HG03045 (cell line): ENCODE data around the gene WRAP73.

Experiments
- ATAC-seq: cut with Tn5 transposase; IDR thresholded peaks from one replicate; pipeline ENCODE4 v1.9.1; 2021; ENCODE audit warnings: mild to moderate bottlenecking, moderate library complexity; ENCODE audit not compliant: unreplicated experiment

WRAP73 gene

DNA sequence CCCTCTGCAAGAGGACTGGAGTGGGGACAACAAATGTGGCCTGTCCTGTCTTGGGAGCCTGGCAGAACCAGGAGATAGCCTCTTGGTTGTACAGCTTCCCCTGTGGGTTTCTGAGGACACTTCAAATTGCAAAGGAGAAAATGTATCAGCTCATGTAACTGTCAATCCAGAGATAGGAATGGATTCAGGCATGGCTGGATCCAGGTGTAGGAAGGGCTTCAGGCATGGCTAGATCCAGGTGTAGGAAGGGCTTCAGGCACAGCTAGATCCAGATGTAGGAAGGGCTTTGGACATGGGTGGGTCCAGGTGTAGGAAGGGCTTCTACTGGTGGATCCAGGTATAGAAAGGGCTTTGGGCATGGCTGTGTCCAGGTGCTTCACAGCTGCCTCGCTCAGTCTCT is 33.3 kb upstream of the WRAP73 start:
- no peak for ATAC-seq

DNA sequence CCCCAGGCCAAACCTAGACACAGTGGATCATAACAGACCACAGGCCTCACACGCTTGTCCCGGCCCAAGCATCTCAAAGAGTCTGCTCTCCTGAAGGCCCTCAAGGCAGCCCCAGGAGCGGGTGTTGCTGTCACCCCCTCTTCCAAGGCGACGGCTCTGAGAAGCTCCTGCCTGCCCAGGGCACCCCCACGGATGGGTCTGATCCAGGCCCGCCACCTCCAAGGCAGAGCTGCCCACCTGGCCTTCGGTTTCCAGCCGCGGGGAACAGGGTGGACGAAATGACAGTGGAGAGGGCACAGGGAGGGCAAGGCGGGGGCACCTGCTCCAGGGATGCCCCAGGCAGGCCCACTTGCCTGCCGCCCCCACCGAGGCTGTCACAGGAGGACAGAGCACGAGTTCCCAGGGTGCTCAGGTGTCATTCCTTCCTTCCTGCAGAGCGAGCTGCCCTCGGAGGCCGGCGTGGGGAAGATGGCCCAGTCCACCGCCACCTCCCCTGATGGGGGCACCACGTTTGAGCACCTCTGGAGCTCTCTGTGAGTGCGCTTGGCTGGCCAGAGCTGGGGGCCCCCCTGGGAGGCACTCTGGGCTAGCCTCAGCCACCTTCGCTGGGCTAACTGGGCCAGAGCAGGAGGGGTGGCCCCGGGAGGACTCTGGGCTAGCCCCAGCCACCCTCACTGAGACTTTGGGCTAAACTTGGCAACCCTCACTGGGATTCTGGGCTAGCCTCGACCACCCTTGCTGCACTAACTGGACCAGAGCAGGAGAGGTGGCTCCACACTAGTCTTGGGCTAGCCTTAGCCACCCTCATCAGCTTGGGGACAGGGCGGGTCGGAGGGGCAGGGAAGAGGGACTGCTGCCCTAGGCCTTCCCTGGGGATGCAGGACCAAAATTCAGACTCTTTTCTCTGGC is 32.2 kb upstream of the WRAP73 start:
- no peak for ATAC-seq

DNA sequence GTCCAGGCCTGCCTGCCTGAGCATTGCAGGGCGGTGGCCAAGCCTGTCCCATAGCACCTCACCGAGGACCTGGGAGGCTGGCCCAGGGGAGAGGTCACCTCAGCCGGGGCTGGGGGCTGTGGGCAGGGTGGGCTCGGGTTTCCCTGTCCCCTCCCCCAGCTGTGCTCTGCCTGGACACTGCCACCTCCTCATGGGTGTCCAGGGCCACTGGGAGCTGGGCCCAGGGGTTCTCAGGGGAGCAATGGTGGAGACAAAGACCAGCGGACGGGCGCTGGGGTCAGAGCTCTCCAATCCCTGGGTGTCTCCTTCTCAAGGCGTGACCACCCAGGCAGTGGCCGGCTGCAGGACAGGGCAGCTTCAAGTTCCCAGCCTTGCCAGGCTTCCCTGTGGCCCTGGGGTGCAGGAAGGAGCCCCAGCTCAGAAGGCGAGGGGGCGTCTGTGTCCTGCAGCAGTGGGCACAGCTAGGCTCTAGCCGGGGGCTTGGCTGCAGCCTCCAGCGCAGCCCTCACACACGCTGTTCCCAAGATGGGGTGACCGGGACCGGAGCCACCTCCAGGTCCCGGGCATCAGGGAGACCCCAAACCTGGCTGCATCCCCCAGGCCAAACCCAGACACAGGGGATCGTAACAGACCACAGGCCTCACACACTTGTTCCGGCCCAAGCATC is 31.5 kb upstream of the WRAP73 start:
- no peak for ATAC-seq

DNA sequence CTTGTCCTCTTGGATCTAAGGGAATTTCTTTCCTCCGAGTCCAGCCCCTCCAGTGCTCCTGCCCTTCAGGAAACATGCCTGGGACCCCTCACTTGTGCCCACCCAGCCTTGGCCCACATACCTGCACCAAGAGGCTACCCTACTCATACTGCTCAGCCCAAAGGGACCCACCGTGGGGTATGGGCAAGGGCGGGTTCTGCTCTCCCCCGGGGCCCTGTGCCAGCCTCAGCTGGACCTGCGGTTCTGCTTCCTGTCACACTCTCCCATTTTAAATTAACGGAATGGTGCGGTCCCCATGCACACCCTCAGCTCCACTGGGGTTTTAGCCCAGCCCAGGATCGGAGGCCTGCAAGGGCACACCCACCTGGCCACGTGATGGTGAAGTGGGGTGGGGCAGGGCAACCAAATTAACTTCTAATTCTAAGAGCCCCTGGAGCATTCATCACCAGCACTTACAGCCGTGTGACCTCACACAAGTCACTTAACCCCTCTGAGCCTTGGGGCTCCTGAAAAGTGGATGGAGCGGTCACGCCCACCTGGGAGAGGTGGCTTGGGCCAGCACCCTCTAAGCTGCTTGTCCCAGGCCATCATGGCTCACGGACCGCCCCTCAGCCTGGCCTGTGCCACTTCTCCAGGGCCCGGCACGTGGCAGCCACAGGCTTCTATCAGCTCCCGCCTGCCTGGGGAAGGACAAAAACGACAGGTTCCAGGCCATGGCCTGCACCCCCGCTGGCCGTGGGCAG is 30.8 kb upstream of the WRAP73 start:
- ATAC-seq = no peak

DNA sequence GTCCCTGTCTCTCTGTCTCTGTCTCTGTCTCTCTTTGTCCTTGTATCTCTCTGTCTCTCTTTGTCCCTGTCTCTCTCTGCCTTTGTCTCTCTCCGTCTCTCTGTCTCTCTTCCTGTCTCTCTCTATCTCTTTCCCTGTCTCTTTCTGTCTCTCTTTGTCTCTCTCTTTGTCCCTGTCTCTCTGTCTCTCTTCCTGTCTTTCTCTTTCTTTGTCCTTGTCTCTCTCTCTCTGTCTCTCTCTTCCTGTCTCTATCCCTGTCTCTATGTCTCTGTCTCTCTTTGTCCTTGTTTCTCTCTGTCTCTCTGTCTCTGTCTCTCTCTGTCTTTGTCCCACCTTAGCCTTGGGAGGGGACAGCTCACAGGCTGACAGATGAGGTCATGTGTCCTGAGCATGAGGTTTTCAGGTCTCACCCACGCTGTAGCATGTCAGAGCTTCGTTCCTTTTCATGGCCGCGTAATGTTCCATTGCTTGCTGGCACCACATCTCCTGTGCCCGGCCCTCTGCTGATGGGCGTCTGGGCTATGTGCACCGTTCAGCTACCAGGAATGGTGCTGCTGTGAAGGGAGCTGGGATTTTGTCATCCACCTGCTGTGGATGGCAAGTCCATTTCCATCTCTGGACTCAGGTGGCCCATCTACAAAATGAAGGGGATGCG is 30.0 kb upstream of the WRAP73 start:
- ATAC-seq = no peak

DNA sequence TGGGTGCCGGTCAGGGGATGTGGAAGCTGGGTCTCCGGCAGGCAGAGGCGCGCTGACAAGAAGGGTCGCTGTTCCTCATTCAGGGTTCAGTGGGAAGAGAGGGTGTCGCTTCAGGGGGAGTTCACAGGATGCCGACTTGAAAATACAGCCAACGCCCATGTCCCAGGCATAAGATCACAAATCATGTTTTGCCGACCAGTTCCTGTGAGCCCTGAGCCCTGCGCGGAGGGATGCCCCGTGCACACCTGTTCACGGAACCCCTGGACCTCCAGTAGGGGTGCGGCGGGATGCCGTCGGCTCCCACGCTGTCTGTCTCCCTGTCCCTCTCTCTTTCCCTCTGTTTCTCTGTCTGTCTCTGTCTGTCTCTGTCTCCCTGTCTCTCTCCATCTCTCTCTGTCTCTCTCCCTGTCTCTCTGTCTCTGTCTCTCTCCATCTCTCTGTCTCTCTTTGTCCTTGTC is 29.2 kb upstream of the WRAP73 start:
- no peak for ATAC-seq

DNA sequence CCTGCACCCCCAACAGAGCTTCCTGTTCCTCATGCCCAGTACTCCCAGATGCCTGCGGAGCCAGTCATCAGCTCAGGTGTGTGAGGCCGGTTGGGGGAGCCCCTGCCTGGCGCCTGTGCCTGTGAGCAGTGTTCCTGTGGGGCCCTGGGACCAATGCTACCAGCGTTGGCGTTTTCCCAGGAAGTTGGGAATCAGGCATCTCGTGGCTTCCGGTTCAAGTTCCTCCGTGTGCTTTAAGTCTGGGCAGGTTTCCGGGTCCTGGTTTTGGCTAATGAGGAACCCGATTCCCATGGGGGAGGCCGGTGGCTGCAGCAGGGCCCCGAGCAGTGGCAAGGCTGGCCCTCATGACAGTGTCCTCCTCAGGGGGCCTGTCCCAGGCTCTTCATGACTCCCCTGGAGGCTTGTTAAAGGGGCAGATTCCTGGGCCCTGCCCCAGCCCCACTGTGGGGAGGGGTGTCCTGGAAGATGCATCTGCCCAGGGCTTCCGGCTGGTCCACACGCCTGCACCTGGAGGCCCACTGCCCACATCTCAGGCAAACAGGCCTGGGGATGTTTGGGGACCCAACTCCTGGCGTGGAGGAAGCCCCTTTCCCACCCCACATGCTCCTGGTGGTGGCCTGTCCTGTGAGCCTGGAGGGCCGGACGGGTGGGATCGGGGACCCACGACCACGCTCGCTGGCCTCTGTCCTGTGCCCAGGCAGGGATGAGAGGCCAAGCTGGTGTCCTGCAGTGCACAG is 28.6 kb upstream of the WRAP73 start:
- ATAC-seq = no peak

DNA sequence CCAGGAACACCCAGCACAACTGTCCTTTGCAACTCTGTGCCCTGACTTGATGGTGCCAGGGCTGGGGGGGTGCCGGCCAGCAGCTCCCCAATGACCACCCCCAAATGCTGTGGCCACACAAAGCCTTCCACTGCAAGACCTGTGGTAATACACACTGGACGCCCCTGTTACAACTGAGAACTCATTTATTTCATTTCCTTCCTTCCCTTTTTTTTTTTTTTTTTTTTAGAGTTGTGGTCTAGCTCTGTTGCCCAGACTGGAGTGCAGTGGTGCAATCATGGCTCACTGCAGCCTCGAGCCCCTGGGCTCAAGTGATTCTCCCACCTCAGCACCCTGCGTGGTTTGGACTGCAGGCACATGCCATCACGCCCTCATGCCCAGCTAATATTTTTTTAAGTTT is 27.6 kb upstream of the WRAP73 start:
- ATAC-seq = no peak

DNA sequence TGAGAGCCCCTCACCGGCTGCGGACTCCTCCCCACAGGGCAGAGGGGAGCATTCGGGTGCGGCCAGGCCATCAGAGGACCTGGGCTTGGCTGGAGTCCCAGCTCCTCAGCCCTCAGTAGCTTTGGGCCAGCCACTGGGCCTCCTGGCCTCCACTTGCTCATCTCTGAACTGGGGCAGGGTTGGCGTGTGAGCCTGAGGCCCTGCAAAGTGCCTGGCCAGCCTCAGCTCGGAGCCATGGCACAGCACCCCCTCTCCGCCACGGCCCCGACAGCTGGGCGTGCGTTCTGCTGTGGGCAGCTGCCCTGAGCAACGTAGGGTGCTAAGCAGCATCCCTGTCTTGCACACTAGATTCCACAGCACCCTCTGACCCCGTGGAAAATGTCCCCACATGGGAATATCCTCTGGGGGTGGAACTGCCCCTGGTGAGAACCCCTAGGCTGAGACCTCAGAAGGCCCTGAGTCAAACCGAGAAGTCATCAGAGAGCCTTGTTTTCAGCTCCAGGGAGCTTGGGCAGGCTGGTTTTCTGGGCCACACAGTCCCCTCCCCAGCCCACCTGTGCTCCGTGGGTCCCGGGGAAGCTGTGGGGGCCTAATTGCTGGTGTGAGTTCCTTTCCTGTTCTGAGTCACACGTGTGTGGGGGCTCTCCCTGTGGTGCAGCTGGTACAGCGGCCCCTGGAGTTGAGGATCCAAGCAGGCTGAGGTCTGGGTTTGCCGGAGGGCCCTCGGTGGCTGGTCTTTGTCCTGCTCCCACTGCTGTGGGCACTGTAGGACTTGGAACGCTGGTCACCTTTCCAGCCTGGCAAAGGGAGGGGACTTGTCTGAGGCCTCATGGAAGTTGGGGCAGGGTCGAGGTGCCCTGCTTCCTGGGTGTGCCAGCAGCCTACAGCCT is 26.9 kb upstream of the WRAP73 start:
- ATAC-seq = peak; percentile 64

DNA sequence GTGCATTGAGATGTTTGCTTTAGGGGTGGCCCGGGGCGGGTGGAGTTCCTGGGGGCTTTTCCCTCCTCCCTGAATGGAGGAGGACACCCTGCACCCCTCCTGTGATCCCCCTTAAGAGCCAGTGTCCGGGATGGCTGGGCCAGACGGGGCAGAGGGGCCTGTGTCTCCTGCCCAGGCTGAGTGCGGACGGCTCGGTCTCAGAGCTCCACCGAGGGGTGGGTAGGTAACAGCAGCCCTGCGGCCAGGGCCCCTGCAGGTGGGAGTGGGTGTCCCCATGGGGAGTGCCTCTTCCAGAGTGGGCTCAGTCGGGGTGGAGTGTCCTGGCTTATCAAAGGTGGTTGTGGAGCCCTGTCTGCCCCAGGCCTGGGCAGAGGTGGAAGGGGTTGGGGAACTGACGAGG is 25.5 kb upstream of the WRAP73 start:
- ATAC-seq = no peak

DNA sequence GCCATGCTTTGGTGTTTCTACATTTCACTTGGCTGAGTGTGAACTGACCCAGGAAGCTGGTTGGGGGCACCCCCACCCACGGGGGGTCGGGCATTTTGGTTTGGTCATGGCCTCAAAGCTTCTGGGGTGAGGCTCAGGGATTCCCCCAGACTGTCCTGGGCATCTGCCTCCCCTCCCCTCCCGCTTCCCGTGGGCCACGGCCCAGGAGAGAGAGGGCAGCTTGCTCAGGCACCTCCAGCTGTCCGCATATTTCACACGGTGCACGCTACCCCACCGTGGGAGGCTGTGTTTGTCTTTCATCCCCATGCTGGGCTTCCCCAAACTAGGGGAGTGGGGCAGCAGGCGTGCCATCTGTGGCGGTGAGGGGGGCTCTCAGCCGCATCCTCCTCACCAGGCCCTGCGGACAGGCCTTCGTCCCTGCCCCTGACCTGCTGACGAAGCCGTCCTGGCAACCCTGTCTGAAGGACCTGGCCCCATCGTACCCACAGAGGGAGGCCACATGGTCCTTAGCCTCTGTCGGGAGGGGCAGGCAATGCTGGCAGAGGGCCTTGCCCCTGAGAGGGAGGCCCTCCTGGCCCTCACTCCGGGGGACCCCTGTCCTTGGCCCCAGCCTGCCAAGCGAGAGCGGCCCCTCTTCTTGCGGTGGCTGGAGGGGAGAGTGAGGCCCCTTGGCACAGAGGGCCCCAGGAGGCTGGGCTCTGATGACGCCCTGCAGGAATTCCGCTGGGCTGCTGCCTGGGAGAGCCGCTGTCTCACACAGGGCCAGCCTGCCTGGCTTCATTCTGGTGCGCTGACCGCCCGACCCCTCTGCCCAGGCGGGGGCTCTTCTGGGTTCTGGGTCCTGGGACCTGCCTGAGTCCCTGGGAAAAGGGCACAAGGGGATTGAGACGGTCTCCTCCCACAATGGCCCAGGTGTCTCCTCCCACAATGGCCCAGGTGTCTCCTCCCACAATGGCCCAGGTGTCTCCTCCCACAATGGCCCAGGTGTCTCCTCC is 24.5 kb upstream of the WRAP73 start:
- no peak for ATAC-seq

DNA sequence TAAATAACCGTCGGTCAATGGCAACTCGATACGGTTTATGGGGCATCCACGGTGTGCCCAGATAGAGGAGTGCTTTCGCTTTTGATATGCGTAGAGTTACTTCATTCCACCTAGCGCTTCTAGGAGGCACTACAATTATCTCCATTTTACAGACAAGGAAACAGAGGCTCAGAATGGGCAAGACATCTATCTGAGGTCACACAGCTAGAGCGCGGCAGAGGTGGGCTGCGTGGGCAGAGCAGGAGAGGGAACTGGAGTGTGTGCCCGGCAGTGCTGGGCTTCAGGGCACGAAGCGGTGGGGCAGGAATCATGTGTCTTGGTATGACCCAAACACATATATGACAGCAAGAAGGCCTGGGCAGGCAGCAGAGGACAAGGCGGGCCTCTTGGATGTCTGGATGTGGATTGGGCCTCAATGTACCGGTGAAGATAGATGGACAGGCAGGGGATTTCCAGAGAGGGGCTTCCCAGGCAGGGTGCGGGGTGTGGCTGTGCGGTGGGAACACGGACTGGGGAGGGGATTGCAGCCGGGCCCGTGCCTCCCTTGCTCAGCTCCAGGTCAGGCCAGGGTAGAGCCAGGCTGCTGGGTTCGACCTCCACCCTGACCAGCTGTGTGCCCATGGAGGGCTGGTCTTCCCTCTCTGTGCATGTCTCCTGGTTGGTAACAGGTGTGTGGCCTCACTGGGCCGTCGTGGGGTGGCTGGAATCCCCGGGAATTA is 23.6 kb upstream of the WRAP73 start:
- no peak for ATAC-seq

DNA sequence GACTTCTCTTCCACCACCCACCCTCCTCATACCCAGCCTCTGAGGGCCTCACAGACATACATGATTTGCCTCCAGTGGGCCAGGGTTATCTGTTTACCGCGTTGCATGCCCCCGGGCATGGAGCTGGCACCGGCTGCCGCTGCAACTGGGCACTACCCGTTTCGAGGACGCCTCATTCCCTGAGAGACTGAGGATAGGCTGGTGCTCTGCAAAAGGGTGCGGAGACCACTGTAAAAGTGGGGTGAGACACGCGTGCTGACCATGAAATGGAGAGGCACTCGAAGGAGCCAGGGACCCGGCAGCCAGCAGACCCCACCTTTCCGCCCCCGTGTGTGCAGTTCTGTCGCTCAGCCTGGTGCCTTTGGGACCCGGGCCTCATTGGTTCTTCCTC is 23.1 kb upstream of the WRAP73 start:
- no peak for ATAC-seq

DNA sequence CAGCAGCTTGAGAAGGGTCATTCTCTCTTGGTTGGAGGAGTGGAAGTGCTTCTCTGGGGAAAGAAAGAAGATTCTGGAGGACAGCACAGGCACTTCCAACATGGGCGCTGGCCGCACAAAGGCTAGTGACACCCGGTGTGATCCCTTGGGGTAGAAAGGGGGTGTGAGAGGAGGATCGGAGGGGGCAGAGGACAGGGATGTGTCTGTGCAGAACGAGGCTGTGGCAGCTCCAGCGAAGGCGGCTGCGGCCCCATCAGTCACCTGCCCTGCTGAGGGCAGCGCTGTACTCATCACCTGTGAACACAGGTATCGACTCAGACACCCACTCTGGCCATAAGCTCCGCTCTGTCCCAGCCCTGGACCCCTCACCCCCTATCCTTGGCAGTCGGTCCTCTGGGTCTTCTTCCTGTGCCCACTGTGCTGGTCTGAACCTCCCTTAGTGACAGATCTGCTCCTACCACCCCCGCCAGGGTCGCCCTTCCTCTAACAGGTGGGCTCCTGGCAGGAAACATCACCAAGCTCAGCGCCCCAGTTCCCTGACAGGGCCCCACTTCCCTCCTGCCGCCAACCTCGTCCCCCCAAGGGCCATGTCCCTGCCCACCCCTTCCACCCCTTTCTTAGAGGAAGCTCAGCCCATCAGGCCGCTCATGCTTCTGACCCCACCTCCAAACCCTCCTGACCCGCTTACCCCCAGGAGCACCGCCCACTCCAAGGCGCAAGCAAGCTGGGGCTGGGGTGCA is 22.5 kb upstream of the WRAP73 start:
- ATAC-seq = no peak

DNA sequence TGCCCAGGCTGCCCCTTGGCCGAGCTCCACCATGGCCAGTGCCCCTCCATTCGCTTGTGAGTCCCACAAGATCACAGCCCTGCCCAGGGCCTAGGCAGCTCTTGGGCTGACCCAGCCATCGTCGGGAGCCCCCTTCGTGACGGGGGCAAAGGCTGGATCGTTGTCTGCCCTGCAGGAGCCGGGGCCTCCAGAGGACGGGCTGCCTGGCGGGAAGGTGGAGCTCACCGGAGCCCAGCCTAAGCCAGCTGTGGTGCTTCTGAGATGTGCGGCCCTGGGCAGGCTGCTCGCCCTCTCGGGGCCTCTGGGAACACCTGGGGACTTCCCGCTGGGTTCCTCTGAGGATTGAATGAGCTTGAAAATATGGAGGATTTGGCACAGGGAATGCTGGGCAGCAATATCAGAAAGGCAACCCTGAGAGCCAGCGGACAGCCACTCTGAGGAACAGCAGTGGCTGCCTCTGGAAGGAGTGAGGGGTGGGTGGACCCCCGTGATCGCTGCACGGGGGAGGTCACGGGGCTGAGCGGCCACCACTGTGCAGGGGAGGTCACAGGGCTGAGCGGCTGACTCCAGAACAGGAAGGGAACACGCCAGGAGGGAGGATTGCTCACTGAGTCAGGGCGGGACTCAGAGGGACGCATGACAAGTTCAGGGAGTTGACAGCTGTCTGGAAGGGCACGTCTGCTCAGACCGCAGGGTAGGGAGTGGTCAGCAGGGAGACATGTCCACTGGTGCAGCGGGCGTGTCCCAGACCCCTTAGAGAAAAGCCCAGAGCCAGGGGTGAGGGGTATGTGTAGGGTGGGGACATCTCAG is 21.7 kb upstream of the WRAP73 start:
- ATAC-seq = no peak

DNA sequence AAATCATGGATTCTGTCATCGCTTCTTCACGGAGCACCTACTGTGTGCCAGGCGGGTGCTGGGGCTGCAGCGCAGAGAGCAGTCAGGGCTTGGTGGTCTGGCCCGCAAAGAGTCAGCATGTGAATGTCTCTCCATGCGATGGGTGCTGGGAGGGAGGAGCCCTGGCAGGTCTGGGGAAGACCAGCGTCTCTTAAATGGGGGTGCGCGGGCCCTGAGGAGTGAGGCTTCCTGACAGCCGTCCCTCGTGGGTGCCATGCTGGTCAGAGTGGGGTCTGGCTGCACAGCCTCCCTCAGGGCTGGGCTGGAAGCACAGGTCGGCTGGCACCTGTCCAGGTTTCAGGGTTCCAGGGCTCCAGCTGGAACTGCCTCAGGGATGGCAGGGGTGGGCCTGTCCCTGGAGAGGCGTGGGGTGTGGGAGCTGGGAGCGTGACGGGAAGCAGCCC is 20.9 kb upstream of the WRAP73 start:
- no peak for ATAC-seq
